GM18507 (cell line): ENCODE data around the gene ALG14.
"Not testable (repeated sequence)": the region's sequence is repeated elsewhere in the genome, so short reads cannot be mapped to it uniquely, and the experiment has no call there.

Source experiments
- DNase-seq: peaks from one replicate; pipeline ENCODE4 v3.0.0; 2011; ENCODE audit warnings: low read depth; ENCODE audit not compliant: insufficient read length; ENCODE audit errors: extremely low spot score
- FAIRE-seq: peaks from 2 replicates; lab custom pipeline; 2011; peaks lifted over from hg19 to GRCh38; lab: Jason Lieb, UNC

ALG14 gene

DNA sequence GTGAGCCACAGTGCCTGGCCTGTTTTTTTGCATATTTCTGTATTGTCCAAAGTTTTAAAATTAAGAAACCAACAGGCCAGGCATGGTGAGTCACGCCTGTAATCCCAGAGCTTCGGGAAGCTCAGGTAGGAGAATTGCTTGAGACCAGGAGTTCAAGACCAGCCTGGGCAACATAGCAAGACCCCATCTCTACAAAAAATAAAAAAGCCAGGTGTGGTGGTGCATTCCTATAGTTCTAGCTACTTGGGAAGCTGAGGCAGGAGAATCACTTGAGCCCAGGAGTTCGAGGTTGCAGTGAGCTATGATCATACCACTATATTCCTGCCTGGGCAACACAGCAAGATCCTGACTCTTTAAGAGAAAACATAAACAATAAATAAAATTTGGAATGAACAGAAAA lies 25.1 kb downstream of the ALG14 start:
- not testable (repeated sequence) for DNase-seq, FAIRE-seq

DNA sequence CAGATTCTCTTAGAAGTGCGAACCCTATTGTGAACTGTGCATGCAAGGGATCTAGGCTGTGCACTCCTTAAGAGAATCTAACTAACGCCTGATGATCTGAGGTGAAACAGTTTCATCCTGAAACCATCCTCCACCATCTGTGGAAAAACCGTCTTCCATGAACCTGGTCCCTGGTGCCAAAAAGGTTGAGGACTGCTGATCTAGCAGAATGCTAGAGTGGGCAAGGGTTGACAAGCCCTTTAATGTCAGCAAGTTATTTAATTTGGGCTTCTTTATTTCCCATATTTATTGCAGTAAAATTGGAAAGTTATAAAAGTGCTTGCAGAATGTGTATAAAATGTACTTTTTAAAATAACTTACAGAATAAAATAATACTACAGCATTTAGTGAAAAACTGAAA lies 26.4 kb downstream of the ALG14 start:
- no peak for FAIRE-seq
- no peak for DNase-seq

- peak; percentile 37 for DNase-seq
Observed at GRCh38 chr1:95043141-95043980, 29.4 kb downstream of the ALG14 start.

GRCh38 chr1:95042286-95042685 lies 30.5 kb downstream of the ALG14 start:
- DNase-seq (no peak), FAIRE-seq (no peak)

More at GRCh38 chr1:95043141-95043980, 29.4 kb downstream of the ALG14 start:
- peak; percentile 95 for FAIRE-seq

GRCh38 chr1:95041491-95042165 lies 31.1 kb downstream of the ALG14 start:
- FAIRE-seq = no peak
- no peak for DNase-seq

DNA sequence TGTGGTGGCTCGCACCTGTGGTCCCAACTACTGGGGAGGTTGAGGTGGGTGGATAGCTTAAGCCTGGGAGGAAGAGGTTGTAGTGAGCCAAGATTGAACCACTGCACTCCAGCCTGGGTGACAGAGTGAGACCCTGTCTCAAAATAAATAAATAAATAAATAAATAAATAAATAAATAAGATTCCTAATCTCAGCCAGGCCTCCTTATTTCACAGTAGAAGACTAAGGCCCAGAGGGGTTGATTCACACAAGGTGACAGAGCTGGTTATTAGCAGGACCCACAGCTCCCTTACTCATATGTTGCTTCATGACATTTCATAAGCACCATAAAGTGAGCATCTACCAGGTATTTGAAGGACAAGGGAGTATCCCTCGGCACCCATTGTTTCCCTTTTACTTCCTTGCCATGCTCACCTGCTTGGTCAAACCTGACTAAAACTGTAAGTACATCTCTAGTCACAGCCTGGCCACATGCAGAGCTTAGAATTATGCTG lies 32.7 kb downstream of the ALG14 start:
- no peak for DNase-seq
- no peak for FAIRE-seq

DNA sequence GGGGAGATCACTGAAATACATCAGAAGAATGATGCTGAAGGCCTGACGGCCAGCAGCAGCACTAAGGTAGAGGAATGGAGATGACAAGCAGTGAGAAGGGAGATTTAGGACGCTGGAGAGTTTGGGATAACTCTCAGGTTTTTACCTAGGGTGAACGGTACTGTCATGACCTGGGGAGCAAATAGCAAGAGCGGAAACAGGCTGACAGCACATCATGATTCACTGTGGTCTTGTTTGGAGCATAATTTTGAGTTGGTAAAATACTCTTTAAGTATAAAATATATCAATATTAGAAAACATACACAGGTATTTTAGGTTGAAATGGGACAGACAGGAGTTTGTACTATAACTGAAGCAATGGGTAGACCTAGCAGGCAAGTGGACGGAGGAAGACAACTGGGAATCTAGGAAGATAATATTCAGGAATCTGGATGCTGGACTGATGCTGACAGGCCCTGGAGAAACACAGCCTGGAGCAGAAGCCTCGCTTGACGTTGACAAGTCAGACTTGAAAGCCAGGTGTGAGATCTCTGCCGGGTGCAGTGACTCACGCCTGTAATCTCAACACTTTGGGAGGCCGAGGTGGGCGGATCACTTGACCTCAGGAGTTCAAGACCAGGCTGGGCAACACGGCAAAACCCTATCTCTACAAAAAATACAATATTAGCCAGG lies 33.3 kb downstream of the ALG14 start:
- FAIRE-seq (no peak), DNase-seq (no peak)

DNA sequence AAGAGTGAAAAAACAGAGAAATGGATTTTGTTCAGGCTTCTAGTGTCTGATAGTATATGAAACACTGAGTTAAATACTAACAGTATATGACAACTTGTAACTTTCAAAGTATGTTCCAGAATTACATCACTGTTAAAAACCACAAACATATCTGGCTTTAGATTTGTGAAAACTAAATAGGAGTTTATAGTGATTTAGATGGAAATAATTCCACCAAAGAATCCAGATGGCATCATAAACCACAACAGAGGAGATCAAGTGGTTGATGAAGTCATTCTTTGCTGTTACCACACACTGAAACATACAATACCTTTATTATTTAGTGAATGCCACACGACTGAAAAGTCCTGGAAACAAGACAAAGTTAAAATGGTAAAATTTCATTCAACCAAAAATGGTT lies 37.2 kb downstream of the ALG14 start:
- DNase-seq = no peak
- FAIRE-seq = no peak

- no peak for FAIRE-seq
- no peak for DNase-seq
Observed at GRCh38 chr1:95034506-95034905, 38.2 kb downstream of the ALG14 start.

- no peak for DNase-seq
- no peak for FAIRE-seq
Observed at GRCh38 chr1:95033843-95034242, 38.9 kb downstream of the ALG14 start.

GRCh38 chr1:95029532-95029931 lies 43.2 kb downstream of the ALG14 start:
- DNase-seq (no peak), FAIRE-seq (no peak)

DNA sequence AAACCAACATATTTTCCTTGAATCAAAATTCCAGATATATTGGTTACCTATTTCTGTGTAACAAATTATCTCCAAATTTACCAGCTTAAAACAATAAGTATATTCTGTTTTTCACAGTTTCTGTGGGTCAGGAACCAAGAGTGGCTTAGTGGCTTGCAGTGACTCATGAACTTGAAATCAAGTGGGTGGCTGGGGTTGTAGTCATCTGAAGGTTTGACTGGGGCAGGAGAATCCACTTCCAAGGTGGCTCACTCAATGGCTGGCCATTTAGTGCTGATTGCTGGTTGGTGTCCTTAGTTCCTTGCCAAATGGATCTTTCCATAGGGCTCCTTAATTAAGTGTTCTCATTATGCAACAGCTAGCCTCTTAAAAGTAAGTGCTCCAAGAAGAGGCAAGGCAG lies 43.8 kb downstream of the ALG14 start:
- FAIRE-seq (no peak), DNase-seq (no peak)

- FAIRE-seq (no peak), DNase-seq (no peak)
Observed at GRCh38 chr1:95027046-95027445, 45.7 kb downstream of the ALG14 start.

DNA sequence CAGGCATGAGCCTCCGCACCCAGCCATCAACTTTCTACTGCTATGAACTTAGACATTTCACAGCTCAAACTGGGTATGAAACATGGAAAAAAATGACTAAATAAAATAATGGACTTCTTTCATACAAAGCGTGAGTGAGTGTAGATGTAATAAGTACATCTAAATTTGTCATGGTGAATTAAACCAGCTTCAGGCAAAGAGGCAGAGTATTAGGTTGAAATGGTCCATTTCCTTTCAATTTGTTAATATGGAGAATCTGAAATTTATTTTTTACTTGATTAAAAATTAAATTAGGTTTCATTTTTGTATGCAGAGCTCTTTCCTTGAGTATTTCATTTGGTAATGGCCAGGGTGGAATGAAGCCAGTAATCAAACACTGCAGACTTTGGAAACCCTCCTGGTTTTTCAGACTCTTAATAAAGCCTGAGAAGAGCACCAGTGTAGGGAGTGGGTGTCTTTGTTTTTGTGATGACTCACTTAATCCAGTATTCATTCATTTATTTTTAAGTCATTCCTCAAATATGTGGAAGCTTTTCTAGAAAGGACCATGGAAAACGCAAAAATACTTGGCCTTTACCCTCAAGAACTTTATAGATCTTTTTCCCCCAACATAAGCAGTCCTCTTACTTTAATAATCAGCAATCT lies 49.2 kb downstream of the ALG14 start:
- DNase-seq = no peak

GRCh38 chr1:95022644-95022926 lies 50.2 kb downstream of the ALG14 start:
- DNase-seq = no peak
- FAIRE-seq = no peak

More for the DNA sequence above, 49.2 kb downstream of the ALG14 start:
- no peak for FAIRE-seq

DNA sequence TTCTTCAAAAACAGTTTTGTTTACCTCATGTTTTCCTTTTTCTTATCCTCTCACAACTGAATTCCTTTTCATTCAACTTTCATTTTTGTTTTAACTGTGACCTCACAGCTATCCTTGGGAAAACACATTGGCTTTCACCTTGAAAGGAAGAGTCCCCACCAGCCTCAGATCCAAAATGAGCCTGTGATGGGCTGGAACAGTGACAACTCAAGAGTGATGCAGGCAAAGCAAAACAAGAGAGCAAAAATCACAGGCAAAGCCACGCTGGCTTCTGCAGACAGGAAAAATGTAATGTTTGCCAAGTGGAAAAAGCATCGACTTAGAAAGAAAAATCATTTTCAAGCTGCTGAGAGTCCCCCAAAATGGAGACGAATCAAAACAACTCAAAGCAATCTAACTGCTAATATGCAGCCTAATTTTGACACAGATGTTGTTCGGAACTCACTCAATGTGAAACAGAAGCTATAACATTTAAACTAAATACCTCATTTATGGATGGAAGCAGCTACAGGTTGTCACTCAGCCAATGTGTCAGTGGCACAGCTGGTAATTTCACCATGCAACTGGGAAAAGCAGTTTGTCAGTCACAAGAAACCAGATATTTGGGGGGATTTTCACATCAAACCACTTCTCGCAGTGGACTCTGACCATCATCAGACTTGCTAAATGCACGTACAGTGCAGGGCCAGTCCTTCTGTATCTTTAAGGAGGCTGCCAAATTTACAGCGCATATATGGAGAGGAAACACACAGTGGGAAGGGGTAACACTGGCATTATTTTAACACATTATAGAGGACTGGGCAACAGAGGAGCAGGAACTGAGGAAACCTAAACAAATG lies 50.7 kb downstream of the ALG14 start:
- FAIRE-seq (no peak), DNase-seq (no peak)

GRCh38 chr1:95021119-95021518 lies 51.6 kb downstream of the ALG14 start:
- FAIRE-seq = no peak
- DNase-seq = no peak

DNA sequence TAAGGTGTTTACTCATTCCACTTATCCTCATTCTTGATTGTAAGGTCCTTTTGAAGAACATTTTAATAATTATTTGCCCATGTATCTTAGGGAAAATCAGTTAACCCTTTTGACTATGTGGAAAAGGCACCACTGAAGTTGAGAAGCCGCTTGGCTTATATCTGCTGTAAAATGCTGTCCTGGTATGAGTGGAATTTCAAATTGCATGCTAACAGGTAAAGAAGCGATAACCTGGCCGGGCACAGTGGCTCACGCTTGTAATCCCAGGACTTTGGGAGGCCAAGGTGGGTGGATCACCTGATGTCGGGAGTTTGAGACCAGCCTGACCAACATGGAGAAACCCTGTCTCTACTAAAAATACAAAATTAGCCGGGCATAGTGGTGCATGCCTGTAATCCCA lies 53.3 kb downstream of the ALG14 start:
- DNase-seq, FAIRE-seq: not testable (repeated sequence)
